Fibroblast of villous mesenchyme (primary cell): ENCODE measurements around the gene MPRIP. TPM values are rescaled to one million over a fixed set of nuclear protein-coding genes. Genes with fewer than 3 reads are reported as not detected.

Source experiments
- DNase-seq: peaks from one replicate; pipeline ENCODE4 v3.0.0-alpha.2; 2010; ENCODE audit warnings: low read depth
- H3K4me3 ChIP-seq: 2 replicates; pipeline ENCODE4 v1.5.1; 2011; ENCODE audit warnings: low read depth, mild to moderate bottlenecking, low read length
- CTCF ChIP-seq: IDR thresholded peaks from 2 replicates; pipeline ENCODE4 v1.5.1; 2012; ENCODE audit warnings: low read depth, mild to moderate bottlenecking, low read length; ENCODE audit not compliant: insufficient read depth
- total RNA-seq: library from RNA; depleted of rRNA; stranded (reverse); fragments of >200 nt; gene quantifications from 2 replicates; pipeline ENCODE4 v1.2.3, GENCODE V29; 2012

MPRIP gene
- total RNA-seq, 1 donor = 178 TPM

GRCh38 chr17:17196776-17197175, 154.5 kb downstream of the MPRIP start:
- H3K4me3 ChIP-seq = no peak overlapping the region
- TF ChIP-seq CTCF = no peak
- DNase-seq = no peak

- TF ChIP-seq CTCF = no peak
- no peak for DNase-seq
- H3K4me3 ChIP-seq = no peak overlapping the region
Observed at GRCh38 chr17:17198281-17198680, 156.0 kb downstream of the MPRIP start.

- DNase-seq = peak; percentile 61
- TF ChIP-seq CTCF = no peak
- H3K4me3 ChIP-seq = no peak overlapping the region
Observed at GRCh38 chr17:17200311-17200710, 158.1 kb downstream of the MPRIP start.

GRCh38 chr17:17200831-17201230, 158.6 kb downstream of the MPRIP start:
- H3K4me3 ChIP-seq = no peak overlapping the region
- DNase-seq = peak; percentile 74
- TF ChIP-seq CTCF = no peak

- TF ChIP-seq CTCF = no peak
- no peak for DNase-seq
- no peak overlapping the region for H3K4me3 ChIP-seq
Observed at GRCh38 chr17:17201271-17201670, 159.0 kb downstream of the MPRIP start.

GRCh38 chr17:17201907-17202306, 159.7 kb downstream of the MPRIP start:
- H3K4me3 ChIP-seq = no peak overlapping the region
- DNase-seq = no peak
- no peak for TF ChIP-seq CTCF

- TF ChIP-seq CTCF = no peak
- no peak for DNase-seq
- no peak overlapping the region for H3K4me3 ChIP-seq
Observed at GRCh38 chr17:17203173-17203730, 161.0 kb downstream of the MPRIP start.
